SK-N-SH (cell line): ENCODE data around the gene TUBA4B. TPM values are rescaled to one million over a fixed set of nuclear protein-coding genes. Genes with fewer than 3 reads are reported as not detected.

Experiments
- CTCF ChIA-PET: fragments of 300-600, 350-600 bp; formaldehyde crosslinking; extraction: SDS; loops from one replicate; lab custom pipeline; 2021; lab: Yijun Ruan, JAX
- POLR2A ChIA-PET: fragments of 350-600 bp; sonication (Branson Sonifier 250); formaldehyde crosslinking; extraction: SDS; loops from one replicate; lab custom pipeline; 2020; ENCODE audit warnings: antibody characterized with exemption, inconsistent platforms; lab: Yijun Ruan, JAX
- DNase-seq: peaks from one replicate; pipeline ENCODE4 v3.0.0; 2012
- H2AFZ ChIP-seq: fragments of 200-600 bp; sonication (generic); 2 replicates; pipeline ENCODE4 v1.8.1; 2016; ENCODE audit warnings: antibody characterized with exemption, mild to moderate bottlenecking, low read depth
- H3F3A ChIP-seq: fragments of 200-600 bp; sonication (generic); replicated peaks from 2 replicates; pipeline ENCODE3; 2016; ENCODE audit warnings: antibody characterized with exemption, mild to moderate bottlenecking; ENCODE audit not compliant: insufficient read depth
- H3K27ac ChIP-seq, 2 experiments: fragments of 200-500 bp in 1 of 2; fragments of 200-600 bp in 1 of 2; sonication (Bioruptor generic) in 1 of 2; sonication (generic), shearing (Covaris generic) in 1 of 2; 2 replicates each; pipeline versions ENCODE4 v1.5.1 to v1.6.1; 2014 to 2016; ENCODE audit warnings: low read depth in 2 of 2, inconsistent platforms in 1 of 2, low read length in 1 of 2, mild to moderate bottlenecking in 1 of 2, mixed read lengths in 1 of 2
- H3K27me3 ChIP-seq: fragments of 200-600 bp; sonication (generic), shearing (Covaris generic); 2 replicates; pipeline ENCODE4 v1.6.1; 2016; ENCODE audit warnings: mixed run types; ENCODE audit not compliant: insufficient read depth
- H3K36me3 ChIP-seq, 2 experiments: fragments of 200-500 bp in 1 of 2; fragments of 200-600 bp in 1 of 2; sonication (Bioruptor generic) in 1 of 2; sonication (generic) in 1 of 2; replicated peaks in 1 of 2; 2 replicates each; pipeline versions ENCODE3 to v1.5.1; 2014 to 2016; ENCODE audit warnings: low read length in 1 of 2, mild to moderate bottlenecking in 1 of 2; ENCODE audit not compliant: insufficient read depth in 2 of 2, control insufficient read depth in 1 of 2
- H3K4me1 ChIP-seq, 2 experiments: fragments of 200-500 bp in 1 of 2; fragments of 200-600 bp in 1 of 2; sonication (Bioruptor generic) in 1 of 2; sonication (generic), shearing (Covaris generic) in 1 of 2; 2 replicates each; pipeline versions ENCODE4 v1.5.1 to v1.6.1; 2014 to 2016; ENCODE audit warnings: low read depth in 1 of 2, low read length in 1 of 2, mixed run types in 1 of 2; ENCODE audit not compliant: insufficient read depth in 2 of 2, control insufficient read depth in 1 of 2
- H3K4me2 ChIP-seq: fragments of 200-600 bp; sonication (generic), shearing (Covaris generic); 2 replicates; pipeline ENCODE4 v1.6.1; 2017; ENCODE audit warnings: mixed run types
- H3K4me3 ChIP-seq, 2 experiments: fragments of 200-500 bp in 1 of 2; fragments of 200-600 bp in 1 of 2; sonication (Bioruptor generic) in 1 of 2; sonication (generic), shearing (Covaris generic) in 1 of 2; 2 replicates each; pipeline versions ENCODE4 v1.5.1 to v1.8.1; 2014 to 2016; ENCODE audit warnings: low read depth in 2 of 2, inconsistent platforms in 1 of 2, low read length in 1 of 2, mild to moderate bottlenecking in 1 of 2, mixed read lengths in 1 of 2, moderate library complexity in 1 of 2
- H3K79me2 ChIP-seq: fragments of 200-600 bp; sonication (generic); 2 replicates; pipeline ENCODE4 v1.8.1; 2017; ENCODE audit warnings: mild to moderate bottlenecking; ENCODE audit not compliant: insufficient read depth
- H3K9ac ChIP-seq: fragments of 200-600 bp; sonication (generic); 2 replicates; pipeline ENCODE4 v1.6.1; 2017; ENCODE audit warnings: mixed run types
- H3K9me2 ChIP-seq: fragments of 200-600 bp; sonication (generic); 2 replicates; pipeline ENCODE4 v1.6.1; 2017; ENCODE audit warnings: mixed run types
- H3K9me3 ChIP-seq: fragments of 200-600 bp; sonication (generic); 2 replicates; pipeline ENCODE4 v1.6.1; 2017; ENCODE audit warnings: mixed run types, mild to moderate bottlenecking, moderate library complexity
- H4K20me1 ChIP-seq: fragments of 200-600 bp; sonication (generic); 2 replicates; pipeline ENCODE4 v1.6.1; 2017; ENCODE audit warnings: mild to moderate bottlenecking, mixed run types; ENCODE audit not compliant: insufficient read depth
- CHD2 ChIP-seq: fragments of 150-350 bp; IDR thresholded peaks from 2 replicates; pipeline ENCODE4 v1.6.1; 2018; ENCODE audit warnings: low read length; ENCODE audit not compliant: partially characterized antibody
- CTCF ChIP-seq: fragments of 200-600 bp; sonication (generic); IDR thresholded peaks from 2 replicates; pipeline ENCODE4 v1.6.1; 2017; ENCODE audit warnings: antibody characterized with exemption, mild to moderate bottlenecking, moderate library complexity
- ELF1 ChIP-seq: IDR thresholded peaks from 2 replicates; pipeline ENCODE4 v1.4.0; 2012
- EP300 ChIP-seq, 2 experiments: IDR thresholded peaks; 2 replicates each; pipeline versions ENCODE4 v1.4.0 to v1.6.1; 2012; ENCODE audit warnings: borderline replicate concordance in 1 of 2, low read depth in 1 of 2, low read length in 1 of 2
- FOXM1 ChIP-seq: IDR thresholded peaks from 2 replicates; pipeline ENCODE4 v1.4.0; 2012; ENCODE audit warnings: low read depth, mild to moderate bottlenecking
- GABPA ChIP-seq: IDR thresholded peaks from 2 replicates; pipeline ENCODE4 v1.4.0; 2012; ENCODE audit warnings: low read depth, mild to moderate bottlenecking
- GATA2 ChIP-seq: sonication (generic); formaldehyde crosslinking; IDR thresholded peaks from 2 replicates; pipeline ENCODE4 v1.5.0; 2020; ENCODE audit warnings: mild to moderate bottlenecking, missing genetic modification reagents
- JUND ChIP-seq: IDR thresholded peaks from 2 replicates; pipeline ENCODE4 v1.4.0; 2012
- MAX ChIP-seq: IDR thresholded peaks from 2 replicates; pipeline ENCODE4 v1.4.0; 2012; ENCODE audit warnings: low read depth
- MEF2A ChIP-seq: IDR thresholded peaks from 2 replicates; pipeline ENCODE4 v1.4.0; 2012; ENCODE audit warnings: low read depth, borderline replicate concordance
- MXI1 ChIP-seq: IDR thresholded peaks from 2 replicates; pipeline ENCODE4 v1.6.1; 2012; ENCODE audit warnings: mild to moderate bottlenecking, low read depth, low read length, improper control_type of control experiment
- NFIC ChIP-seq: IDR thresholded peaks from 2 replicates; pipeline ENCODE4 v1.4.0; 2012; ENCODE audit warnings: borderline replicate concordance
- POLR2AphosphoS5 ChIP-seq: IDR thresholded peaks from 2 replicates; pipeline ENCODE4 v1.6.1; 2012; ENCODE audit warnings: low read depth, low read length
- RAD21 ChIP-seq: IDR thresholded peaks from 2 replicates; pipeline ENCODE4 v1.6.1; 2012; ENCODE audit warnings: mild to moderate bottlenecking, low read length
- RCOR1 ChIP-seq: fragments of 150-350 bp; IDR thresholded peaks from 2 replicates; pipeline ENCODE4 v1.6.1; 2017; ENCODE audit warnings: antibody characterized with exemption, low read length
- REST ChIP-seq: IDR thresholded peaks from 2 replicates; pipeline ENCODE4 v1.6.1; 2012; ENCODE audit warnings: mild to moderate bottlenecking, low read depth, low read length, moderate library complexity
- RFX5 ChIP-seq: IDR thresholded peaks from 2 replicates; pipeline ENCODE4 v1.6.1; 2012; ENCODE audit warnings: mild to moderate bottlenecking, improper control_type of control experiment, low read length
- SMC3 ChIP-seq: IDR thresholded peaks from 2 replicates; pipeline ENCODE4 v1.6.1; 2012; ENCODE audit warnings: low read depth, low read length, improper control_type of control experiment
- TEAD4 ChIP-seq: IDR thresholded peaks from 2 replicates; pipeline ENCODE4 v1.4.0; 2012; ENCODE audit warnings: mild to moderate bottlenecking, borderline replicate concordance; ENCODE audit not compliant: insufficient read depth
- USF2 ChIP-seq: fragments of 150-350 bp; IDR thresholded peaks from 2 replicates; pipeline ENCODE4 v1.6.1; 2017; ENCODE audit warnings: antibody characterized with exemption, low read length, low read depth, borderline replicate concordance
- ZBTB33 ChIP-seq: IDR thresholded peaks from 2 replicates; pipeline ENCODE4 v1.4.0; 2012; ENCODE audit warnings: low read depth, borderline replicate concordance
- WGBS: methylation state at CpG from one replicate; pipeline ENCODE4 v1.1.6; 2017; ENCODE audit warnings: low lambda C conversion rate; 5-methylcytosine and 5-hydroxymethylcytosine counted together
- polyA plus RNA-seq, 3 experiments: library from polyadenylated mRNA; depleted of rRNA; stranded (reverse); fragments of >200 nt; gene quantifications; 2 replicates each; pipeline ENCODE4 v1.2.3, GENCODE V29; 2012
- TF ChIP-seq, protein P1 (sequence below): IDR thresholded peaks from 2 replicates; pipeline ENCODE4 v1.4.0; 2012; ENCODE audit warnings: low read depth, borderline replicate concordance

TUBA4B gene
- polyA plus RNA-seq, 1 of the 3 experiments (the other 2 are of a cell fraction), result 0.03 TPM

- peaks cover 21 to 52% of the 10 kb centered on the region in 2 experiments for H3K36me3 ChIP-seq
- no peak for TF ChIP-seq TEAD4
- no peak for TF ChIP-seq GABPA
- no peak for TF ChIP-seq SMC3
- TF ChIP-seq USF2, result peak; percentile 87
- TF ChIP-seq EP300 (IDR thresholded peaks at IDR 0.05; ENCODE audit: borderline replicate concordance in 1 of 2, low read depth in 1 of 2, low read length in 1 of 2), result no peak
- no peak for TF ChIP-seq ELF1
- 0 out of 2 replicates have a peak, but pooled peaks have one; percentile 12 for TF ChIP-seq ZBTB33
- peak; percentile 93 for TF ChIP-seq MXI1
- TF ChIP-seq, protein P1, sequence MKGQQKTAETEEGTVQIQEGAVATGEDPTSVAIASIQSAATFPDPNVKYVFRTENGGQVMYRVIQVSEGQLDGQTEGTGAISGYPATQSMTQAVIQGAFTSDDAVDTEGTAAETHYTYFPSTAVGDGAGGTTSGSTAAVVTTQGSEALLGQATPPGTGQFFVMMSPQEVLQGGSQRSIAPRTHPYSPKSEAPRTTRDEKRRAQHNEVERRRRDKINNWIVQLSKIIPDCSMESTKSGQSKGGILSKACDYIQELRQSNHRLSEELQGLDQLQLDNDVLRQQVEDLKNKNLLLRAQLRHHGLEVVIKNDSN, result peak; percentile 97
- 0 out of 2 replicates have a peak, but pooled peaks have one; percentile 32 for TF ChIP-seq RCOR1
- TF ChIP-seq GATA2 (CRISPR knock-in tag), result no peak
- TF ChIP-seq NFIC, result no peak
- no peak for TF ChIP-seq CTCF
- TF ChIP-seq REST, result 0 out of 2 replicates have a peak, but pooled peaks have one; percentile 30
- TF ChIP-seq JUND, result no peak
- TF ChIP-seq RFX5, result no peak
- peak; percentile 77 for TF ChIP-seq POLR2AphosphoS5
- peak; percentile 45 for TF ChIP-seq CHD2
- TF ChIP-seq MAX, result peak; percentile 93
- no peak for TF ChIP-seq RAD21
- TF ChIP-seq FOXM1, result no peak
- no peak for TF ChIP-seq MEF2A
These were observed 34.0 kb upstream of the TUBA4B start, which contains the start of gene ABCB6 for GRCh38 chr2:219218732-219219701. TSS of gene ABCB6 (minus strand) at chr2:219218958. CDS start at chr2:219218673, 285 bp downstream.

More at GRCh38 chr2:219218732-219219701, 34.0 kb upstream of the TUBA4B start, which contains the start of gene ABCB6:
- POLR2A ChIA-PET, result interaction anchor here (0.9 to 4.0 kb wide), 10 partner anchors 11 to 76 kb away, joined by 3 to 52 read pairs (median 6); partner anchors contain the start of genes ANKZF1, ATG9A, CNPPD1 and DNAJB2
- H3K27ac ChIP-seq, result peak within 1 kb of the TSS; percentile 87 to 99
- peak within 1 kb of the TSS; percentile 70 for H3K9ac ChIP-seq
- CTCF ChIA-PET, result interaction anchor here (0.8 to 4.7 kb wide), 12 partner anchors 10 to 223 kb away, joined by 3 to 26 read pairs (median 4); partner anchors contain the start of genes ANKZF1, ATG9A, DNAJB2 and NHEJ1
- H3K9me3 ChIP-seq, result no peaks in the 10 kb centered on the region
- H3K4me1 ChIP-seq, result peaks cover 5 to 30% of the 10 kb centered on the region in 2 experiments; a peak in 3 of 4 replicates
- no peaks in the 10 kb centered on the region for H3K79me2 ChIP-seq
- H3F3A ChIP-seq, result peaks cover 27% of the 10 kb centered on the region
- no peaks in the 10 kb centered on the region for H3K27me3 ChIP-seq
- H4K20me1 ChIP-seq, result no peaks in the 10 kb centered on the region
- 53% methylated on average over 20 of the region's 71 CpGs for WGBS
- DNase-seq, result peak; percentile 98
- no peaks in the 10 kb centered on the region for H3K9me2 ChIP-seq
- peak within 1 kb of the TSS; percentile 56; the same call in 1 of the 2 replicates for H2AFZ ChIP-seq
- peak within 1 kb of the TSS; percentile 60 to 70 for H3K4me3 ChIP-seq
- peak within 1 kb of the TSS; percentile 100 for H3K4me2 ChIP-seq
